Mucosa of descending colon (tissue), 3 donors: ENCODE data around the gene MYO19. TPM values are rescaled to one million over a fixed set of nuclear protein-coding genes. Genes with fewer than 3 reads are reported as not detected.
A peak's percentile ranks its signal among the peaks of the same experiment; 100 is the strongest.

Experiments
- ATAC-seq: fragments of 200-7000 bp; cut with Tn5 transposase; one replicate; pipeline ENCODE4 v1.9.1; 2020; ENCODE audit warnings: mild to moderate bottlenecking, moderate library complexity
- DNase-seq, 3 donors: peaks; one replicate each; pipeline ENCODE4 v3.0.0-alpha.2; 2020
- H3K36me3 ChIP-seq: fragments of 200-600 bp; one replicate; pipeline ENCODE4 v1.8.0; 2021; ENCODE audit warnings: low read depth, mild to moderate bottlenecking
- H3K4me1 ChIP-seq: fragments of 200-600 bp; one replicate; pipeline ENCODE4 v1.8.0; 2021; ENCODE audit warnings: low read depth, mild to moderate bottlenecking
- H3K4me3 ChIP-seq: fragments of 200-600 bp; one replicate; pipeline ENCODE4 v1.8.0; 2021; ENCODE audit warnings: mild to moderate bottlenecking
- H3K9me3 ChIP-seq: fragments of 200-600 bp; one replicate; pipeline ENCODE4 v1.8.0; 2021; ENCODE audit warnings: mild to moderate bottlenecking
- intact Hi-C, 2 donors: fragments of 100-400 bp; cut with DNase I in 1 of 2; cut with micrococcal nuclease in 1 of 2; formaldehyde crosslinking; loops; one replicate each; pipeline versions ENCODE4 v1.11.0 to v1.11.1; 2022; cut with DNase I, micrococcal nuclease
- total RNA-seq, 3 donors: library from RNA; stranded (reverse); fragmentation: NEBNext Ultra II Directional in 2 of 3; extraction: Animal tissue kit (Norgen Biotek cat#: 25700) in 2 of 3; gene quantifications; one replicate each; pipeline versions ENCODE4 v1.2.1 to v1.2.4, GENCODE V29; 2021 to 2023
- TF ChIP-seq, protein P1 (sequence below): fragments of 200-600 bp; IDR thresholded peaks from one replicate; pipeline ENCODE4 v1.8.0; 2022; ENCODE audit warnings: antibody characterized with exemption, mild to moderate bottlenecking
- donor health status: DM: no; HTN: no; CAD: no; lungs with moderate emphysema.
- donor health status: DM: no; HTN: no; CAD: no.
- donor health status: DM: no; HTN: yes; CAD: no.

MYO19 gene
- total RNA-seq, 3 donors from 2014 or later: 67.5 to 103 (median 93.4) TPM

DNA sequence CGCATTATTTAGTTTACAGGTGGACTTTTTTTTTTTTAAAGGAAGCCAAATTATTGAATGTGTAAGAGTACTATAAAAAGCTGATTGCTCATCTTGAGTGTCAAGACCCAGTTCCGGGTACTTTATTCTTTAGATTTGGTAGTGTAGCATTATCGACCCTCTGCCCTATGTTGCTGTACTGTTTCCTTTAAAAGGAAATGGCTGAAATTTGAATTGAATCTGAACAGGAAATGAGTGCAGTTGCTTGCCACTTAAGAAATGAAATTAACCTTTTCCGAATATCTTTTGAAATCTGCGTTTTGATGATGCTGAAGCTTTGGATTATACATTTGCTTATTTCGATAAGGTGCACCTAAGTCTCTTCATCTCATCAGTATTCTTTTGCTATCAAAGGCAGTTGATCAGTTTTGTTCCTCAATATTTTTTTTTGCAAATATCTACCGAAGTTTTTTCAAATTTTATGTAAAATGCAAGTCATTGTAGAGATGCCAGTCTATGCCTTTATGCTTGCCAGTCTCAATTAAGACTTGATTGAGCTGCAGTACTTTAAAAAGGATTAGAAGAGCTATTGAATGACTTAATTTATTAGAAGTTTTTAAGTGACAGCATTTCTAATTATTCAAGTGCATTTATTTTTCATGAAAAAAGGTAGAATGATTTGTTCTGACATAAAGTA lies 11.9 kb upstream of the MYO19 start:
- peaks cover 59% of the 10 kb centered on the region for H3K4me1 ChIP-seq
- intact Hi-C loops: no loop called here

DNA sequence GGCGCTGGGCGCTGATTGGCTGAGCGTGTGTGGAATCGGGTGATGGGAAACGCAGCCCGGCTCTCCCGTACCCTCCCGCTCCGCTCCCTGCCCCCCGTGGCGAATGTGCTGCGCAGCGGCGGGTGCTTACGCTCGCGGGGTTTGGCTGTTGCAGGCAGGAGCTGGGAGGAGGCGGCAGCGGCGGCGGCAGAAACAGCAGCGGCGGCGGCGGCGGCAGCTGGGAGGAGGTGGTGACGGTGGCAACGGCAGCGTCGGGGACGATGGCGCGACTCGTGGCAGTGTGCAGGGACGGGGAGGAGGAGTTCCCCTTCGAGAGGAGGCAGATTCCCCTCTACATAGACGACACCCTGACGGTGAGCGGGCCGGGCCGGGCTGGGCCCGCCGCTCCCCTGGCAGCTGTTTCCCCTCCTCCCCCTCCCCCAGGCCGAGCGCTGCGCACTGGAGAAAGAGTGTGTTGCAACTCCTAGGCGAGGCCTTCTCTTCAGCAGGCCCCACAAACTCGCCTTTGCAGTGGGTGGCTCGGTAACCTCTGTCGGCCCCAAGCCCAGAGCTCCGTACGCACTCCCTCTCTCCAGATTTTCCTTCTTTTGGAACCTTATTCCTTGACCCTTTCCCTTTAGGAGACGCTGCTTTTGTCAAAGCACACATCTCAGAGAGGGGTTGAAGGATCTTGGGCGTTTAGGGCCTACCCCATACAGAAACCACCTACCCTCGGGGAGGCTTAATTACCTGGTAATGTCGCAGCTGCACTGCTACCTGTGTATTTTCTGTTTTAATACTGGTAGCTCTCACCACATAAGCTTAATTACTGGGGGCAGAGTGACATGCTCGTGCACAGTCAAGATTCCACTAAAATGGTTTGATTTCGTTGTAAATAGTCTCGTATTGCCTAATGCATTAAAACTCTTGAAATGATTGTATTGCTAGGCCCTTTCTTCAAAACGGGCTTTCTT lies 11.1 kb upstream of the MYO19 start:
- Histone ChIP-seq H3K9me3 (no peaks in the 10 kb centered on the region), H3K4me1 (peaks cover 51% of the 10 kb centered on the region), H3K36me3 (no peaks in the 10 kb centered on the region), H3K4me3 (peak overlapping the region; percentile 88)
- ATAC-seq (peak; percentile 86), DNase-seq (peak; percentile 96 to 99 (median 98))
- TF ChIP-seq, protein P1, sequence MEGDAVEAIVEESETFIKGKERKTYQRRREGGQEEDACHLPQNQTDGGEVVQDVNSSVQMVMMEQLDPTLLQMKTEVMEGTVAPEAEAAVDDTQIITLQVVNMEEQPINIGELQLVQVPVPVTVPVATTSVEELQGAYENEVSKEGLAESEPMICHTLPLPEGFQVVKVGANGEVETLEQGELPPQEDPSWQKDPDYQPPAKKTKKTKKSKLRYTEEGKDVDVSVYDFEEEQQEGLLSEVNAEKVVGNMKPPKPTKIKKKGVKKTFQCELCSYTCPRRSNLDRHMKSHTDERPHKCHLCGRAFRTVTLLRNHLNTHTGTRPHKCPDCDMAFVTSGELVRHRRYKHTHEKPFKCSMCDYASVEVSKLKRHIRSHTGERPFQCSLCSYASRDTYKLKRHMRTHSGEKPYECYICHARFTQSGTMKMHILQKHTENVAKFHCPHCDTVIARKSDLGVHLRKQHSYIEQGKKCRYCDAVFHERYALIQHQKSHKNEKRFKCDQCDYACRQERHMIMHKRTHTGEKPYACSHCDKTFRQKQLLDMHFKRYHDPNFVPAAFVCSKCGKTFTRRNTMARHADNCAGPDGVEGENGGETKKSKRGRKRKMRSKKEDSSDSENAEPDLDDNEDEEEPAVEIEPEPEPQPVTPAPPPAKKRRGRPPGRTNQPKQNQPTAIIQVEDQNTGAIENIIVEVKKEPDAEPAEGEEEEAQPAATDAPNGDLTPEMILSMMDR: no peak
- intact Hi-C loops: no loop called here

More for the DNA sequence above, 11.9 kb upstream of the MYO19 start:
- no peak for ATAC-seq
- Histone ChIP-seq H3K36me3 (no peaks in the 10 kb centered on the region), H3K4me3 (no peak overlapping the region), H3K9me3 (no peaks in the 10 kb centered on the region)
- DNase-seq: no peak
- TF ChIP-seq, protein P1: no peak

DNA sequence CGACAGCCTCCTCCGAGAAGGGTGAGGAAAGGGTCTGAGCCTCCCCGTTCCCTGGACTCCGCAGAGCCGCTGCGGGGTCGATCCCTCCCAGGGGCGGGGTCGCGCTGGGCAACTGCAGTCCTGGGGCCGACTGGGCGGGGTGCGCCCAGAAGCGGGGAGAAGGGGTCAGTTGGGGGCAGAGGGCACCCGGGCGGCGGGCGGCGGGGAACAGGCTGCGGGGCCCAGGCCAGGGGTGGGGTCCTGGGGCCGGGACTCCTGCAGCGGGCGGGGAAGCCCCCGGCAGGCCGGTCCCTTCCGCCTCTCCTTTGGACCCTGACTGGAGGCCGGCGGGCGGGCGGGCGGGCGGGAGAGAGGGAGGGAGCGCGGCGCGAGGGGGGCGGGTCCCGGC lies 10.4 kb upstream of the MYO19 start:
- DNase-seq: no peak
- Histone ChIP-seq H3K4me3 (peak overlapping the region; percentile 88), H3K36me3 (no peaks in the 10 kb centered on the region), H3K9me3 (no peaks in the 10 kb centered on the region), H3K4me1 (peaks cover 44% of the 10 kb centered on the region)
- intact Hi-C loops: no loop called here
- ATAC-seq: no peak
- TF ChIP-seq, protein P1: no peak

DNA sequence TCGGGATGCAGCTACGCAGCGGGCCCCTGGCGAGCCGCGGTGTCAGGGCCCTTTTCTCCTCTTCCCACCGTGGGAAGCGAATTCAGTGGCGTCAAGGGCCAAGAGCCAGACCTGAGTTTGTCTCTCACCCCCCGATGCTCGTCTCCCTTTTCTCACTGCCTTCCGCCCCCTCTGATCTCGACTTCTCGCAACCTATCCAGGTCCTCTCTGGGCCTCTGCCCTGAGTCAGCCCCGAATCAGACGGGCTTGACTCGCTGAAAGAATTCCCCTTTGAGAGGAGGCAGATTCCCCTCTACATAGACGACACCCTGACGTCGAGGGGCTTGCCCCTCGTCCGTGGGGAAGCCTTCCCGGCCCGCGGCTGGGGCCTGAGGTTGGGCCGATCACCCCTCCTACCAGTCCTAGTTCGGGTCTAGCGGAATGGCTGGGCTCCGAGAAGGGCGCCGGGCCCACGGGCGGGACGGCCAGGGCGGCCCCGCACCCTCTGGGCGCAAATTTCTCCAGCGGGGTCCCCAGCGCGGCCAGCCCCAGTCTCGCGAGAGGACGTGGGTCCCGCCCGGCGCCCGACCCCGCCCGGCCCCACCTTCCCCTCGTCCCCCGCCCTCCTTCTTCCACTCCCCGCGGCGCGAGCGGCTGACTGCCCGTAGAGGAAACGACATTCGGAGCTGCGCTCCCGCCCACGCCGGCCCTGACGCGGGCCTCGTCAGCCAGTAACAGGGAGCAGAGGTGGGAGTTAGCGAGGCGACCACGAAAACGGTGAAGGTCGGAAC lies 9.8 kb upstream of the MYO19 start, which contains the start of gene GGNBP2:
Gene GGNBP2 (plus strand): TSS at position 613 of the 770 bp plus-strand sequence. CDS start 806 bp downstream, outside the sequence.
- H3K4me1 ChIP-seq: peaks cover 39% of the 10 kb centered on the region
- intact Hi-C loops: no loop called here
- H3K9me3 ChIP-seq: no peaks in the 10 kb centered on the region
- peak; percentile 91 to 96 (median 96) for DNase-seq
- H3K4me3 ChIP-seq: peak within 1 kb of the TSS; percentile 88
- H3K36me3 ChIP-seq: no peaks in the 10 kb centered on the region
- ATAC-seq: peak; percentile 87
- TF ChIP-seq, protein P1: no peak

DNA sequence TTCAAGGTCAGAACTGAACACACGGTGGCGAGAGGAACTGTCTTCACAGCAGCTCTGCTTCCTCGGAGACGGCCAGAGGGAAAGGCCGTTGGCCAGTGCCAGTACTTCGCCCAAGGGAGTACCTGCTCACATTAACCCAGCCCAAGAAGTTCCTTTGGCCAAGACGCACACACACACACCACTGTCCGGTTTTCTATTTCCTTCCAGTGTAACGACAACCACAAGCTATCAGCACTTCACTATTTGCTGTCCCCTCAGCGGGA lies 9.3 kb upstream of the MYO19 start:
- Histone ChIP-seq H3K9me3 (no peaks in the 10 kb centered on the region), H3K4me1 (peaks cover 37% of the 10 kb centered on the region), H3K4me3 (peak overlapping the region; percentile 88), H3K36me3 (no peaks in the 10 kb centered on the region)
- peak in 1 of 3 donors; percentile 63 for DNase-seq
- TF ChIP-seq, protein P1: no peak
- peak; percentile 17 for ATAC-seq
- intact Hi-C loops: no loop called here
